HepG2 (cell line): ENCODE results near the gene AMTN. TPM values are rescaled to one million over a fixed set of nuclear protein-coding genes. Genes with fewer than 3 reads are reported as not detected.

ENCODE experiments used
- MIER2 ChIP-seq: IDR thresholded peaks from 2 replicates; pipeline ENCODE4 v1.6.1; 2016; ENCODE audit warnings: missing biosample characterization, missing genetic modification reagents
- SIX1 ChIP-seq: sonication (generic); formaldehyde crosslinking; IDR thresholded peaks from 2 replicates; pipeline ENCODE4 v1.4.0; 2020; ENCODE audit warnings: missing genetic modification reagents, borderline replicate concordance
- ZFP90 ChIP-seq: sonication (generic); formaldehyde crosslinking; IDR thresholded peaks from 2 replicates; pipeline ENCODE4 v1.8.0; 2022; ENCODE audit warnings: missing genetic modification reagents, mild to moderate bottlenecking, inconsistent platforms, borderline replicate concordance
- ZNF138 ChIP-seq: sonication (generic); formaldehyde crosslinking; IDR thresholded peaks from 2 replicates; pipeline ENCODE4 v1.5.0; 2020; ENCODE audit warnings: mild to moderate bottlenecking, low read depth, missing genetic modification reagents
- ZNF207 ChIP-seq: fragments of 450-650 bp; IDR thresholded peaks from 2 replicates; pipeline ENCODE4 v1.6.1; 2016; ENCODE audit warnings: antibody characterized with exemption, borderline replicate concordance
- ZNF225 ChIP-seq: sonication (generic); formaldehyde crosslinking; IDR thresholded peaks from 2 replicates; pipeline ENCODE4 v1.4.0; 2020; ENCODE audit warnings: mild to moderate bottlenecking, missing genetic modification reagents
- ZNF577 ChIP-seq: sonication (generic); formaldehyde crosslinking; IDR thresholded peaks from 2 replicates; pipeline ENCODE4 v1.4.0; 2020; ENCODE audit warnings: mild to moderate bottlenecking, low read depth, missing genetic modification reagents, borderline replicate concordance
- ZNF703 ChIP-seq: sonication (generic); formaldehyde crosslinking; IDR thresholded peaks from 2 replicates; pipeline ENCODE4 v1.5.1; 2020; ENCODE audit warnings: missing genetic modification reagents, mild to moderate bottlenecking, moderate library complexity, borderline replicate concordance
- polyA plus RNA-seq, 8 experiments: library from polyadenylated mRNA; depleted of rRNA in 3 of 8; stranded (reverse) in 7 of 8; unstranded in 1 of 8; fragments of >200 nt; fragmentation: Illumina TruSeq in 4 of 8; extraction: Trizol in 4 of 8; gene quantifications; 2 replicates each; pipeline versions ENCODE4 v1.2.1 to v1.2.3, GENCODE V29; 2011 to 2016; ENCODE audit warnings: low read depth in 4 of 8, missing spikeins in 1 of 8, mixed read lengths in 1 of 8; ENCODE audit not compliant: insufficient read depth in 1 of 8
- total RNA-seq, 5 experiments: library from RNA; depleted of rRNA; stranded (reverse); fragments of >200 nt; fragmentation: Illumina TruSeq; extraction: Trizol; gene quantifications; 2 replicates each; pipeline ENCODE4 v1.2.3, GENCODE V29; 2016; ENCODE audit warnings: low read depth in 1 of 5
- TF ChIP-seq, protein P1 (sequence below): IDR thresholded peaks from 2 replicates; pipeline ENCODE4 v1.6.1; 2016; ENCODE audit warnings: low read depth, missing genetic modification reagents, missing compliant biosample characterization
- TF ChIP-seq, protein P2 (sequence below): sonication (generic); formaldehyde crosslinking; IDR thresholded peaks from 2 replicates; pipeline ENCODE4 v1.4.0; 2020; ENCODE audit warnings: missing genetic modification reagents
- TF ChIP-seq, protein P3 (sequence below): sonication (generic); formaldehyde crosslinking; IDR thresholded peaks from 2 replicates; pipeline ENCODE4 v1.4.0; 2020; ENCODE audit warnings: missing genetic modification reagents, borderline replicate concordance
- TF ChIP-seq, protein P4 (sequence below), 2 experiments: sonication (generic) in 1 of 2; formaldehyde crosslinking in 1 of 2; IDR thresholded peaks; 2 replicates each; pipeline versions ENCODE4 v1.5.1 to v1.6.1; 2011 to 2020; ENCODE audit warnings: borderline replicate concordance in 1 of 2, low read depth in 1 of 2, low read length in 1 of 2, mild to moderate bottlenecking in 1 of 2, missing genetic modification reagents in 1 of 2, moderate library complexity in 1 of 2
- TF ChIP-seq, protein P5 (sequence below): sonication (generic); formaldehyde crosslinking; IDR thresholded peaks from 2 replicates; pipeline ENCODE4 v1.9.0; 2021; ENCODE audit warnings: missing genetic modification reagents, borderline replicate concordance

Gene AMTN
- total and polyA plus RNA-seq, 2 of the 13 experiments (the other 11 are each of a cell fraction or from before 2014, with no cell fraction given), result 0.15 TPM; not detected in 1

DNA sequence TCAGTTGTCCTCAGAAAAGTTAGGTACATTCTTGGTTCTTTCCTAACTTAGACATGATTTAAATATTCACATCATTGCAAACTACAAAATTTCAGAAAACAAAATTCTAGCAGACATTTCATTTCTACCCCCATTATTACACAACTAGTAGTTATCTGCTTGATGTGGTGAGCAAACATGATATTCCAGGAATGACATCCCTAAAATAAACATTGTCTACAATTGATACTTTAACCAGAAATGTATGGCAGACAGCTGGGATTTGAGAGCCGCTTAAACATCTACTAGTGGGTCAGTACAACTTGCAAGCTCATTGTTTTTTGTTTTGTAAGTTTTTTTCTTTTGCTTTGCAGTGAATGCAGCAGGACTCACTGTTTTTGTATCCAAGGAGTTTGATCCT lies 41.6 kb downstream of the AMTN start (continued):
- TF ChIP-seq, protein P1, sequence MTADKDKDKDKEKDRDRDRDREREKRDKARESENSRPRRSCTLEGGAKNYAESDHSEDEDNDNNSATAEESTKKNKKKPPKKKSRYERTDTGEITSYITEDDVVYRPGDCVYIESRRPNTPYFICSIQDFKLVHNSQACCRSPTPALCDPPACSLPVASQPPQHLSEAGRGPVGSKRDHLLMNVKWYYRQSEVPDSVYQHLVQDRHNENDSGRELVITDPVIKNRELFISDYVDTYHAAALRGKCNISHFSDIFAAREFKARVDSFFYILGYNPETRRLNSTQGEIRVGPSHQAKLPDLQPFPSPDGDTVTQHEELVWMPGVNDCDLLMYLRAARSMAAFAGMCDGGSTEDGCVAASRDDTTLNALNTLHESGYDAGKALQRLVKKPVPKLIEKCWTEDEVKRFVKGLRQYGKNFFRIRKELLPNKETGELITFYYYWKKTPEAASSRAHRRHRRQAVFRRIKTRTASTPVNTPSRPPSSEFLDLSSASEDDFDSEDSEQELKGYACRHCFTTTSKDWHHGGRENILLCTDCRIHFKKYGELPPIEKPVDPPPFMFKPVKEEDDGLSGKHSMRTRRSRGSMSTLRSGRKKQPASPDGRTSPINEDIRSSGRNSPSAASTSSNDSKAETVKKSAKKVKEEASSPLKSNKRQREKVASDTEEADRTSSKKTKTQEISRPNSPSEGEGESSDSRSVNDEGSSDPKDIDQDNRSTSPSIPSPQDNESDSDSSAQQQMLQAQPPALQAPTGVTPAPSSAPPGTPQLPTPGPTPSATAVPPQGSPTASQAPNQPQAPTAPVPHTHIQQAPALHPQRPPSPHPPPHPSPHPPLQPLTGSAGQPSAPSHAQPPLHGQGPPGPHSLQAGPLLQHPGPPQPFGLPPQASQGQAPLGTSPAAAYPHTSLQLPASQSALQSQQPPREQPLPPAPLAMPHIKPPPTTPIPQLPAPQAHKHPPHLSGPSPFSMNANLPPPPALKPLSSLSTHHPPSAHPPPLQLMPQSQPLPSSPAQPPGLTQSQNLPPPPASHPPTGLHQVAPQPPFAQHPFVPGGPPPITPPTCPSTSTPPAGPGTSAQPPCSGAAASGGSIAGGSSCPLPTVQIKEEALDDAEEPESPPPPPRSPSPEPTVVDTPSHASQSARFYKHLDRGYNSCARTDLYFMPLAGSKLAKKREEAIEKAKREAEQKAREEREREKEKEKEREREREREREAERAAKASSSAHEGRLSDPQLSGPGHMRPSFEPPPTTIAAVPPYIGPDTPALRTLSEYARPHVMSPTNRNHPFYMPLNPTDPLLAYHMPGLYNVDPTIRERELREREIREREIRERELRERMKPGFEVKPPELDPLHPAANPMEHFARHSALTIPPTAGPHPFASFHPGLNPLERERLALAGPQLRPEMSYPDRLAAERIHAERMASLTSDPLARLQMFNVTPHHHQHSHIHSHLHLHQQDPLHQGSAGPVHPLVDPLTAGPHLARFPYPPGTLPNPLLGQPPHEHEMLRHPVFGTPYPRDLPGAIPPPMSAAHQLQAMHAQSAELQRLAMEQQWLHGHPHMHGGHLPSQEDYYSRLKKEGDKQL (CRISPR knock-in tag), result peak; percentile 64; the same call in 1 of the 2 replicates
- TF ChIP-seq, protein P2, sequence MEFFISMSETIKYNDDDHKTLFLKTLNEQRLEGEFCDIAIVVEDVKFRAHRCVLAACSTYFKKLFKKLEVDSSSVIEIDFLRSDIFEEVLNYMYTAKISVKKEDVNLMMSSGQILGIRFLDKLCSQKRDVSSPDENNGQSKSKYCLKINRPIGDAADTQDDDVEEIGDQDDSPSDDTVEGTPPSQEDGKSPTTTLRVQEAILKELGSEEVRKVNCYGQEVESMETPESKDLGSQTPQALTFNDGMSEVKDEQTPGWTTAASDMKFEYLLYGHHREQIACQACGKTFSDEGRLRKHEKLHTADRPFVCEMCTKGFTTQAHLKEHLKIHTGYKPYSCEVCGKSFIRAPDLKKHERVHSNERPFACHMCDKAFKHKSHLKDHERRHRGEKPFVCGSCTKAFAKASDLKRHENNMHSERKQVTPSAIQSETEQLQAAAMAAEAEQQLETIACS (CRISPR knock-in tag), result no peak
- TF ChIP-seq, protein P3, sequence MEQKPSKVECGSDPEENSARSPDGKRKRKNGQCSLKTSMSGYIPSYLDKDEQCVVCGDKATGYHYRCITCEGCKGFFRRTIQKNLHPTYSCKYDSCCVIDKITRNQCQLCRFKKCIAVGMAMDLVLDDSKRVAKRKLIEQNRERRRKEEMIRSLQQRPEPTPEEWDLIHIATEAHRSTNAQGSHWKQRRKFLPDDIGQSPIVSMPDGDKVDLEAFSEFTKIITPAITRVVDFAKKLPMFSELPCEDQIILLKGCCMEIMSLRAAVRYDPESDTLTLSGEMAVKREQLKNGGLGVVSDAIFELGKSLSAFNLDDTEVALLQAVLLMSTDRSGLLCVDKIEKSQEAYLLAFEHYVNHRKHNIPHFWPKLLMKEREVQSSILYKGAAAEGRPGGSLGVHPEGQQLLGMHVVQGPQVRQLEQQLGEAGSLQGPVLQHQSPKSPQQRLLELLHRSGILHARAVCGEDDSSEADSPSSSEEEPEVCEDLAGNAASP, result peak; percentile 58
- TF ChIP-seq ZNF703 (CRISPR knock-in tag) (no peak), MIER2 (no peak), ZFP90 (CRISPR knock-in tag) (no peak), ZNF138 (CRISPR knock-in tag) (no peak), ZNF207 (no peak), ZNF225 (CRISPR knock-in tag) (no peak), ZNF577 (CRISPR knock-in tag) (no peak), SIX1 (CRISPR knock-in tag) (0 out of 2 replicates have a peak, but pooled peaks have one; percentile 42)
- TF ChIP-seq, protein P4, sequence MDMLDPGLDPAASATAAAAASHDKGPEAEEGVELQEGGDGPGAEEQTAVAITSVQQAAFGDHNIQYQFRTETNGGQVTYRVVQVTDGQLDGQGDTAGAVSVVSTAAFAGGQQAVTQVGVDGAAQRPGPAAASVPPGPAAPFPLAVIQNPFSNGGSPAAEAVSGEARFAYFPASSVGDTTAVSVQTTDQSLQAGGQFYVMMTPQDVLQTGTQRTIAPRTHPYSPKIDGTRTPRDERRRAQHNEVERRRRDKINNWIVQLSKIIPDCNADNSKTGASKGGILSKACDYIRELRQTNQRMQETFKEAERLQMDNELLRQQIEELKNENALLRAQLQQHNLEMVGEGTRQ (IDR thresholded peaks at IDR 0.05; ENCODE audit: low read depth, low read length), result no peak
- TF ChIP-seq, protein P4 (CRISPR knock-in tag; IDR thresholded peaks at IDR 0.05; ENCODE audit: borderline replicate concordance), result no peak
- TF ChIP-seq, protein P5, sequence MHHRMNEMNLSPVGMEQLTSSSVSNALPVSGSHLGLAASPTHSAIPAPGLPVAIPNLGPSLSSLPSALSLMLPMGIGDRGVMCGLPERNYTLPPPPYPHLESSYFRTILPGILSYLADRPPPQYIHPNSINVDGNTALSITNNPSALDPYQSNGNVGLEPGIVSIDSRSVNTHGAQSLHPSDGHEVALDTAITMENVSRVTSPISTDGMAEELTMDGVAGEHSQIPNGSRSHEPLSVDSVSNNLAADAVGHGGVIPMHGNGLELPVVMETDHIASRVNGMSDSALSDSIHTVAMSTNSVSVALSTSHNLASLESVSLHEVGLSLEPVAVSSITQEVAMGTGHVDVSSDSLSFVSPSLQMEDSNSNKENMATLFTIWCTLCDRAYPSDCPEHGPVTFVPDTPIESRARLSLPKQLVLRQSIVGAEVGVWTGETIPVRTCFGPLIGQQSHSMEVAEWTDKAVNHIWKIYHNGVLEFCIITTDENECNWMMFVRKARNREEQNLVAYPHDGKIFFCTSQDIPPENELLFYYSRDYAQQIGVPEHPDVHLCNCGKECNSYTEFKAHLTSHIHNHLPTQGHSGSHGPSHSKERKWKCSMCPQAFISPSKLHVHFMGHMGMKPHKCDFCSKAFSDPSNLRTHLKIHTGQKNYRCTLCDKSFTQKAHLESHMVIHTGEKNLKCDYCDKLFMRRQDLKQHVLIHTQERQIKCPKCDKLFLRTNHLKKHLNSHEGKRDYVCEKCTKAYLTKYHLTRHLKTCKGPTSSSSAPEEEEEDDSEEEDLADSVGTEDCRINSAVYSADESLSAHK (CRISPR knock-in tag), result no peak
